ENCODE measurements around the gene FAM20C. TPM values are rescaled to one million over a fixed set of nuclear protein-coding genes. Genes with fewer than 3 reads are reported as not detected.

Gene FAM20C
- polyA plus RNA-seq, 1 experiment: 32.5 TPM

DNA sequence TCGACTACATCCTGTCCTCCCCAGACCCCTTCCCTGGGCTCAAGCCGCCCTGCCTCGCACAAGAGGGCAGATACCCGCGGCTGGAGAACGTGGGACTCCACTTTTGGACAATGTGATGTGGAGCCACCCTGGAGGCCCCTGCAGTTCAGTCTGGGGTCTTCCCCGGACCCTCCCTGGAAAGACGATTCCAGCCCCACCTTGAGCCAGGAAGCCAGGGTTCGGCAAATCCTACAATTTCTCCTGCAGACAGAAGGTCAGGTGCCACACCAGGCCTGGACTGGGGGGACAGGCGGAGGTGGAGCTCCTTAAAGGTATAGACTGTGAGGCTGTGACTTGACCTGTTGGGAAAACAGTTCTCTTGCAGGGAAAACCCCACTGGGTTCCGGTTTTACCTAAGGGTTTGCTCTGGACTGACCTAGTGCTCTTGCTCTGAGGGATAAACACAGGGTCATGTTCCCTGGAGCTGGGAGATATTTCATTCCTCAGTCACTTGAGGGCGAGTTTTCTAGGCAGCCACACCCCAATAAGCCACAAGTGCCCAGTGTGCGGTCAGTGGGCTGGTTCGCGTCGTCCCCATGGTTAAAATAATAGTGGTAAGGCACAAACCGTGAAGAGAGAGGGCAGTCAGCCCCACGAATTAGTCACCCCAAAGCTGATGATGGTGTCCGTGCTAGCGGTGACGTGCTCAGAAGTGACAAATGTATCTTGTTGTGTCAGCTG is 99.2 kb downstream of the FAM20C start:
- CTCF ChIA-PET: no interaction called here
- Histone ChIP-seq H3K4me3 (ENCODE audit: low read depth, low read length) (no peak overlapping the region), H3K36me3 (ENCODE audit: control insufficient read depth, insufficient read depth, low read length) (no peaks in the 10 kb centered on the region), H3K27me3 (ENCODE audit: control insufficient read depth, insufficient read depth, low read length) (peaks cover 26% of the 10 kb centered on the region)
- no peak for DNase-seq (ENCODE audit: low read depth)
- TF ChIP-seq, protein P1, sequence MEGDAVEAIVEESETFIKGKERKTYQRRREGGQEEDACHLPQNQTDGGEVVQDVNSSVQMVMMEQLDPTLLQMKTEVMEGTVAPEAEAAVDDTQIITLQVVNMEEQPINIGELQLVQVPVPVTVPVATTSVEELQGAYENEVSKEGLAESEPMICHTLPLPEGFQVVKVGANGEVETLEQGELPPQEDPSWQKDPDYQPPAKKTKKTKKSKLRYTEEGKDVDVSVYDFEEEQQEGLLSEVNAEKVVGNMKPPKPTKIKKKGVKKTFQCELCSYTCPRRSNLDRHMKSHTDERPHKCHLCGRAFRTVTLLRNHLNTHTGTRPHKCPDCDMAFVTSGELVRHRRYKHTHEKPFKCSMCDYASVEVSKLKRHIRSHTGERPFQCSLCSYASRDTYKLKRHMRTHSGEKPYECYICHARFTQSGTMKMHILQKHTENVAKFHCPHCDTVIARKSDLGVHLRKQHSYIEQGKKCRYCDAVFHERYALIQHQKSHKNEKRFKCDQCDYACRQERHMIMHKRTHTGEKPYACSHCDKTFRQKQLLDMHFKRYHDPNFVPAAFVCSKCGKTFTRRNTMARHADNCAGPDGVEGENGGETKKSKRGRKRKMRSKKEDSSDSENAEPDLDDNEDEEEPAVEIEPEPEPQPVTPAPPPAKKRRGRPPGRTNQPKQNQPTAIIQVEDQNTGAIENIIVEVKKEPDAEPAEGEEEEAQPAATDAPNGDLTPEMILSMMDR (IDR thresholded peaks at IDR 0.05; ENCODE audit: insufficient read depth, low read depth, low read length): no peak
- POLR2A ChIA-PET: no interaction called here

DNA sequence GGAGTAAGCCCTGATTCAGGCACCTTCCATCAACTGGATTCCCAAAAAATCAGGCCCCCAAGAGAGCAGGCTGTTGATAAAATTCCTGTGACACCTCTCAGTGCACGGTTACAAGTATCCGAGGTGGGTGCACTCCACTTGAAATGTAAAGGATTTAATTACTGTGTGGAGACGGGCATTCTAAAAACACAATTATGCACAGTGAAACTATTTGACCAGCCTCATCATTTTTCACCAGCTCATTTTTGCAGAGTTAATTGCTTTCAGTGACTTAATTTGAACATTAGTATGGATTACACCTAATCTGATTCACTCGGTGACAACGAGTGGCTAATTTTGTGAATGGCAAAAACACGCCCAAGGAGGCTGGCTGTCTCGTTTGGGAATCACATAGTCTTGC is 99.9 kb downstream of the FAM20C start:
- TF ChIP-seq, protein P1 (IDR thresholded peaks at IDR 0.05; ENCODE audit: insufficient read depth, low read depth, low read length): no peak
- Histone ChIP-seq H3K36me3 (ENCODE audit: control insufficient read depth, insufficient read depth, low read length) (no peaks in the 10 kb centered on the region), H3K4me3 (ENCODE audit: low read depth, low read length) (no peak overlapping the region), H3K27me3 (ENCODE audit: control insufficient read depth, insufficient read depth, low read length) (peaks cover 26% of the 10 kb centered on the region)
- ChIA-PET CTCF (no interaction called here), POLR2A (no interaction called here)
- no peak for DNase-seq (ENCODE audit: low read depth)

DNA sequence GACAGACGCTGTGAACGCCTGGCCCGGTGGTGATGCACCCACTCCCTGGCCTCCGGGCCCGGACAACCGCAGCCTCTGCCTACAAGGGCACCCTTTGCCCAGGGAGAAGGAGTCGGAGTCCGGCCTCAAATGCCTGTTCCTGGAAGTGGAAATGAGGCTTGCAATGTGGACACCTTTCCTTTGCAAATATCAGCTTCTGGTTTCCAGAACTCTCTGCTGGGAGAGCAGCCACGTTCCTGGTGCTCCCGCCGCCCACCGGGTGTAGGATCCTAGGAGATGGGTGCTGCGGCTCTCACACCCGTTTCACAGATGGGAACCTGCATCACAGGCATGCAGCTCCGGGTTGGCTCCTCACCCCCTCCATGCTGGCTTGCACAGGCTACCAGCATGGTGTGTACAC is 100.5 kb downstream of the FAM20C start:
- Histone ChIP-seq H3K36me3 (ENCODE audit: control insufficient read depth, insufficient read depth, low read length) (no peaks in the 10 kb centered on the region), H3K4me3 (ENCODE audit: low read depth, low read length) (no peak overlapping the region), H3K27me3 (ENCODE audit: control insufficient read depth, insufficient read depth, low read length) (peaks cover 26% of the 10 kb centered on the region)
- POLR2A ChIA-PET: no interaction called here
- TF ChIP-seq, protein P1 (IDR thresholded peaks at IDR 0.05; ENCODE audit: insufficient read depth, low read depth, low read length): no peak
- CTCF ChIA-PET: no interaction called here
- no peak for DNase-seq (ENCODE audit: low read depth)

DNA sequence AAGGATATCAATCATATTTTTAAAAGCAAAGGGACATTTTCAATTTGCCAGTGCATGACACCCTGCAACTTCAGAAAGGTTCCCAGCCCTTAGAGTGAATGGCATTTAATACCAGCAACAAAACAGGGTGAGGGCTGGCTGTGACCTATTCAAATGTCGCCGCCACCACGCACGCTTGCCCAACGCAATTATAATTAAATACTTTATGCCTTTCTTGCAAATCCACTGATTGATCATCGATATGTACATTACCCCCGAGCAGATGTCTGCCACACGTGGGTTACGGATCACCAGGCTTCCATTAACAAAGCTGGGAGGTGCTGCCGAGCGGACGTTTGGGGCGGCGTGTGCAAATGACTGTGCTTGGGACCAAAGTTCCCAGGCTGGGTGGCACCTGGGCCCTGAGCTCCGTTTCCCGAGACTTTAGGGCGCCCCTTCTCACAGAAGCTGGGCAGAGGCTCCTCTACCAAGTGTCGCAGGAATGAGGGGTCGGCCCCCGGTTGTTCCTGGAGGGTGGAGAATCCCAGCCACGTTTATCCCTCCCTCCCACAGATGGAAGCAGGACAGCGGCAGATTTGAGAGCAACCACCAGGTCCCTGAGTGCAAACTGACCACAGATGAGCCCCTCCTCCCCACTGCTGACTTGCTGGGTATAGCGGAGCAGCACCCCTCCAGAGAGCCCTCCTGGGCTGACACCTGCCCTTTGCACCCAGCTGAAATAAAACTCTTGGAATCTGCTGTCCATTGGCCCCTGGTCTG is 101.5 kb downstream of the FAM20C start:
- TF ChIP-seq, protein P1 (IDR thresholded peaks at IDR 0.05; ENCODE audit: insufficient read depth, low read depth, low read length): no peak
- ChIA-PET POLR2A (no interaction called here), CTCF (interaction anchor here (0.9 kb wide), 1 partner anchor 28 kb away, joined by 3 read pairs; no protein-coding TSS in a partner anchor)
- no peaks in the 10 kb centered on the region for H3K36me3 ChIP-seq (ENCODE audit: control insufficient read depth, insufficient read depth, low read length)
- no peak for DNase-seq (ENCODE audit: low read depth)
- H3K4me3 ChIP-seq (ENCODE audit: low read depth, low read length): no peak overlapping the region
- peaks cover 24% of the 10 kb centered on the region for H3K27me3 ChIP-seq (ENCODE audit: control insufficient read depth, insufficient read depth, low read length)

DNA sequence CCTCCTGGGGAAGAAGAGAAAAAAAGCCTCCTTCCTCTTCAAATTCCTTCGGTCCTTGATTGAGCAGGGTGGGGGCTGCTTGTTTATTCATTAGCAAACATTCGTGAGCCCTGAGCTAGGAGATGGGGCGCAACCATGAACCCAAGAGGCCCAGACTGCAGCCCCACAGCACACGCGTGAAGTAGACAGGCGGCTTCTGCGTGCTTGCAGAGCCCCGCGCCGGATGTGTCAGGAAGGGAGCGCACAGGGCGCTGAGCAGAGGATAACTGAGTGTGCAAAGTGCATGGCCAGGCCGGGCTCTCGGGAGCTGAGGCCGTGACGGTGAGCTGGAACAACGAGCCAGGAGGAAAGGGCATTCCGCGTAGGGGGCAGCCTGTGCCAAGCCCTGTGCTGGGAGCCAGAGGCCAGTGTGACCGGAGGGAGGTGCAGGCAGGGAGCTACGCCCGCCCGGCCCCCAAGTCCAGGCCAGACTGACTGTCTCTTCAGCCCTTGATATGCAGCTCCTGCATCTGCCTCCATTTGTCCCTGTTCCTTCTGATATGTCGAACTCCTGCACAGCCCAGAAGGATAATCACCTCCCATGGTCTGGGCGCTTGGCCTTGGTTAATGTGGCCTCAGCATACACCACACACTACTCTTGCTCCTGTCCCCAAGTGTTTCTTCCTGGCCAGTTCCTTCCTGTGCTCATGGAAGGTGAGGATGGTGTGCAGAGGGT is 102.2 kb downstream of the FAM20C start:
- ChIA-PET POLR2A (no interaction called here), CTCF (interaction anchor here (0.9 kb wide), 1 partner anchor 27 kb away, joined by 3 read pairs; no protein-coding TSS in a partner anchor)
- TF ChIP-seq, protein P1 (IDR thresholded peaks at IDR 0.05; ENCODE audit: insufficient read depth, low read depth, low read length): no peak
- Histone ChIP-seq H3K27me3 (ENCODE audit: control insufficient read depth, insufficient read depth, low read length) (peaks cover 19% of the 10 kb centered on the region), H3K4me3 (ENCODE audit: low read depth, low read length) (no peak overlapping the region), H3K36me3 (ENCODE audit: control insufficient read depth, insufficient read depth, low read length) (no peaks in the 10 kb centered on the region)
- no peak for DNase-seq (ENCODE audit: low read depth)

Data from BJ (cell line).